Measurements from ENCODE around the gene GRPEL1.
"Not testable (repeated sequence)": the region's sequence is repeated elsewhere in the genome, so short reads cannot be mapped to it uniquely, and the experiment has no call there.

GRPEL1 gene

GRCh38 chr4:7067452-7068278 lies at the start of gene GRPEL1:
GRPEL1 (minus strand) TSS chr4:7068064; CDS start chr4:7068032, 32 bp downstream.
- DNase-seq = peak; percentile 90

- DNase-seq = no peak
Observed at GRCh38 chr4:7116705-7117104, 48.8 kb upstream of the GRPEL1 start.

GRCh38 chr4:7115557-7116340 lies 47.9 kb upstream of the GRPEL1 start:
- DNase-seq = no peak

- no peak for DNase-seq
Observed at GRCh38 chr4:7112656-7113055, 44.8 kb upstream of the GRPEL1 start.

GRCh38 chr4:7111441-7111840 lies 43.6 kb upstream of the GRPEL1 start:
- no peak for DNase-seq

- no peak for DNase-seq
Observed at GRCh38 chr4:7110546-7110945, 42.7 kb upstream of the GRPEL1 start.

GRCh38 chr4:7109169-7109568 lies 41.3 kb upstream of the GRPEL1 start:
- no peak for DNase-seq

- no peak for DNase-seq
Observed at GRCh38 chr4:7108660-7109059, 40.8 kb upstream of the GRPEL1 start.

GRCh38 chr4:7108046-7108625 lies 40.3 kb upstream of the GRPEL1 start:
- DNase-seq = no peak

- no peak for DNase-seq
Observed at GRCh38 chr4:7107166-7107905, 39.5 kb upstream of the GRPEL1 start.

- no peak for DNase-seq
Observed at GRCh38 chr4:7105276-7105675, 37.4 kb upstream of the GRPEL1 start.

GRCh38 chr4:7104366-7105031 lies 36.6 kb upstream of the GRPEL1 start:
- no peak for DNase-seq

- DNase-seq = no peak
Observed at GRCh38 chr4:7103607-7104365, 35.9 kb upstream of the GRPEL1 start.

GRCh38 chr4:7103031-7103606 lies 35.3 kb upstream of the GRPEL1 start:
- no peak for DNase-seq

- DNase-seq = not testable (repeated sequence)
Observed at GRCh38 chr4:7102516-7102909, 34.6 kb upstream of the GRPEL1 start.

GRCh38 chr4:7101692-7102515 lies 34.0 kb upstream of the GRPEL1 start:
- DNase-seq = no peak

- no peak for DNase-seq
Observed at GRCh38 chr4:7096236-7096635, 28.4 kb upstream of the GRPEL1 start.

GRCh38 chr4:7095611-7096155 lies 27.8 kb upstream of the GRPEL1 start:
- DNase-seq = no peak

GRCh38 chr4:7094916-7095315 lies 27.1 kb upstream of the GRPEL1 start:
- no peak for DNase-seq

GRCh38 chr4:7092026-7092425 lies 24.2 kb upstream of the GRPEL1 start:
- no peak for DNase-seq
